HG03442 (cell line): ENCODE results near the gene KCNQ1.

Experiments used
- ATAC-seq: cut with Tn5 transposase; IDR thresholded peaks from one replicate; pipeline ENCODE4 v1.9.1; 2021; ENCODE audit warnings: mild to moderate bottlenecking, moderate library complexity; ENCODE audit not compliant: unreplicated experiment

The KCNQ1 gene

DNA sequence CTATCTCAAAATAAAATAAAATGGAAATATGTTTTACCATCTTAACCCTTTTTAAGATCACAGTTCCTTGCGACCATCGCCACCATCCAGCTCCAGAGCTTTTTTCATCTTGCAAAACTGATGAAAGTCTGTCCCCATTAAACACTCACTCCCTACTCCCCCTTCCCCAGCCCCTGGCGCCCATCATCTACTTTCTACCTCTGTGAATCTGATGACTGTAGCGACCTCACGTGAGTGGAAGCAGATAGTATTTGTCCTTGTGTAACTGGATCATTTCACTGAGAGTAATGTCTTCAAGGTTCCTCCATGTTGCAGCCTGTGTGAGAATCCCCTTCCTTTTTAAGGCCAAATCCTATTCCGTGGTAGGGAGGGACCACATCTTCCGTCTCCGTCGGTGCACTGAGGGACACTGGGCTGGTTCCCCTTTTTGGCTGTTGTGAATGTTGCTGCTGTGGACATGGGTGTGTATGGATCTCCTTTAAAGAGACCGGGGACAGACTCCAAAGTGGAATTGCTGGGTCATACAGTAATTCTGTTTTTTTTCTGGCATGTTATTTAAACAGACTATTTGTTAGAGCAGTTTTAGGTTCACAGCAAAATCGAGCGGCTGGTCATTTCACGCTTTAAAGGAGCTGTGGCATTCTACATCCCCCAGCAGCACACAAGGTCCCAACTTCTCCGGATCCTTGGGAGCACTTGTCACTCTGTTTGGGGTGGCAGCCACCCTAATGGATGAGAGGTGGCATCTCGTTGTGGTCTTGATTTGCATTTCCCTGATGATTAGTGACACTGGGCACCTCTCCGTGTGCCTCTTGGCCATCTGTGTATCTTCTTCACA lies 120.0 kb downstream of the KCNQ1 start:
- ATAC-seq = no peak

DNA sequence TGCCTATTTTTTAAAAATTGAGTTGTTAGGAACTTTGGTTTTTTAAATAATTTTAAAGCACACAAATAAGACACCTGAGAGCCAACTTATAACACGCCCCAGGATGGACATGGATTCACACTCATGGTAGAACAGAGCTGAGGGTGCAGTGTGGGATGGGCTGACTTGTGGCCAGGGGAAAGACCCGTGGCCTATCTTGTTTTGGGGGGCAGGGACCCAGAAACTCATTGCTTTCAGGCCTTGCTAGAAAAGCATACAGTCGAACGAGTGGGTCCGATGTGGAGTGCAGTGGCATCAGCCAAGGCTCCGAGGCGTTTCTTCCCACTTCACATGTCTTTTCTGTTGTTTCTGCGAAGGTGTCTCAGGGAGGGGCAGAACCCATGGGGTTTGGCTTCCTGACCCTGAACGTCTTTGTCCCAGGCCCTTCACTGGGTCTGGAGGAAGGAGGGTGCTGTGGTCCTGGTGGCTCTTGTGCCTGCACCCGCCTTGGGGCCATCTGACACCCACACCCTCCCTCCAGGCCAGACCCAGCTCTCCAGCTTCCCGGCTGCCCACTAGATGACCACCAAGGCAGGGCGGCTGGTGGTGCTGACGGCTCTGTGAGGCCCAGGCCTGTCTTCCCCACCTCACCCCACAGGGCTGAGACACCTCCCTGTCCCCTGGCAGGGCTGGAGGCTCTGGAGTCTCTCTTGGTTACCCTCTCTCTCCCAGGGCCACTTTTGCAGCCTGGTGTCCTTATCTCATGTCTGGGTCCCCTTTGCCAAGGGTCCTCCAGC lies 120.8 kb downstream of the KCNQ1 start:
- ATAC-seq = no peak

DNA sequence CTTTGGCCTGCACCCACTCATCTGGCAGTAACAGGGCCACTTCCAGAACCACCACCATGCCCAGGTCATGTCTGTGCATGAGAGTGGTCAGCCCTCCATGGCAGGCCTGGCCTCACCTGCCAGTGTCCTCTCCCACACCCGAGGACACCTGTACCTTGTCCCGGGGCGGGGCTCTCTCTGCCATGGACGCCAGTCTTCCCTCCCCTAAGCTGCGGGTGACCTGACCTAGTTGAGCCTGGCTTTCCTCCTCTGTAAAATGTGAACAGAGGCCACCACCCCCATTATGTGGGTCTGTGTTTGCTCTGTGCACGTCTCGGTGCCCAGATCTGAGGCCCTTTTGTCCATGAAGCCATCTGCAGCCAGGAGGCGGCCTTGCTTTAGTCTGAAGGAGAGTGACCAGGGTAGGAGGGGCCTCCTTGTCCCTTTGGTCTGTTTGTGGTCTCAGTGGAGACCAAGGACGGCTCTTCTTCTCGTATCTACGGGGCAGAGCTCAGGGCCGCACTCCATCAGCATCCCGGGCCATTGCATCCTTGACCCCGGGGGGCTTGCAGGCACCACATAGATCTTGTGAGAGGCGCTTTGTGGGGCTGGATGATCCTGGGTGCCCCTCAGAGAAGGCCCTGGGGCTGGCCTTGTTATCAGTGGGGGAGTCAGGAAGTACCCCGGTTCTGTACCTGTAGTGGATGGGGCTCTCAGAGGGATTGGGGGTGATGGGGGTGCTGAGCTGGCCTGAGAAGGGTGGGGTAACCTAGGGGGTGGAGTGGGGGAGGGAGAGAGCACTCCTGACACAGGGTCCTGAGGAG lies 121.6 kb downstream of the KCNQ1 start:
- ATAC-seq = no peak

DNA sequence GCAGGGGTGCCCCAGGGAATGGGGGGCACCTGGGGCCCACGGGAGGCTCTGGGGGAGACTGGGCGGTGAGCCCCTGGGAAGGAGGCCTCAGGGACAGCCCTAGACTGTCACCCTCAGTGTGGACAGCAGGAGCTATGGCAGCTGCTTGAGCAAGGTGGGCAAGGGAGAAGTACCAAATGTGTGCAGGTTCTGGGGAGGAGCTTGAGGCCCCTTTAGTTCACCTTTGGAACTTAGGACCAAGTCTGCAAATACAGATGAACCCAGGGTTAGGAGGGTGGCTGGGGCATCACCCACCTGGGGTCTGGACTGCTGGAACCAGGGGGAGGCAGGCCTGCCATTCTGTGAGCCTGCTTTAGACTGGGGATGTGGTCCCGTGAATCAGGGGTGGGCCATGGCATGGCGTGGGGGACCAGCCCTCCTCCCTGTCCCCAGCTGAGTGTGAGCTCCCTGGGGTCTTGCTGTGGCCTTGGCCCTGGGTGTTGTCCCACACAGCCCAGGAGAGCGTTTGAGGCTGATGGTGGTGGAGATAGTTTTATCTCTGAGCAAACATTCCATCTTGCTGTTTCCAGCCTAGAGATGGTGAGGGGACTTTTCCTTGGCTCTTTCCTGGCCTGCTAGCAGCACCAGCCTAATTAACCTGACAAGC lies 122.3 kb downstream of the KCNQ1 start:
- no peak for ATAC-seq

GRCh38 chr11:2569321-2569721 lies 124.5 kb downstream of the KCNQ1 start:
- no peak for ATAC-seq

DNA sequence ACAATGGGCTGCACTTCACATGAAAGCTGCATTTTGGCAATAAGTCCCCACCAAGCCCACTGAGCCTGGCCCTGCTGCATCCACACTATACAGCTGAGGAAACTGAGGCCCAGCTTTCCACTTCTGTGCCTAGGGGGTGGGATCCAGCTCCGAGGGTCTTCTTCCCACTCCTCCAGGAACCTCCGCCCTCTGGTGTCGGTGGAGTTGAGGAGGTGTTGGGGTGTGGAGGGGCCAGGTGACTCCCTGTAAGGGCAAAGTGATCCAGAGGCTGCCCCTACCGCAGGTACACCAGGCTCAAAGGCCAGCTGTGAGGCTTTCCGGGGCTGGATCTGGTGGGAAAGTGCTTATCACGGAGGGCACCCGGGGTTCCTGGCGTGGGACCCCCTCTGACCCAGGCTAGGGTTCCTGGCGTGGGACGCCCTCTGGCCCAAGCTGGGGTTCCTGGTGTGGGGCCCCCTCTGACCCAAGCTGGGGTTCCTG lies 125.0 kb downstream of the KCNQ1 start:
- ATAC-seq = no peak

GRCh38 chr11:2570211-2570811 lies 125.5 kb downstream of the KCNQ1 start:
- no peak for ATAC-seq

DNA sequence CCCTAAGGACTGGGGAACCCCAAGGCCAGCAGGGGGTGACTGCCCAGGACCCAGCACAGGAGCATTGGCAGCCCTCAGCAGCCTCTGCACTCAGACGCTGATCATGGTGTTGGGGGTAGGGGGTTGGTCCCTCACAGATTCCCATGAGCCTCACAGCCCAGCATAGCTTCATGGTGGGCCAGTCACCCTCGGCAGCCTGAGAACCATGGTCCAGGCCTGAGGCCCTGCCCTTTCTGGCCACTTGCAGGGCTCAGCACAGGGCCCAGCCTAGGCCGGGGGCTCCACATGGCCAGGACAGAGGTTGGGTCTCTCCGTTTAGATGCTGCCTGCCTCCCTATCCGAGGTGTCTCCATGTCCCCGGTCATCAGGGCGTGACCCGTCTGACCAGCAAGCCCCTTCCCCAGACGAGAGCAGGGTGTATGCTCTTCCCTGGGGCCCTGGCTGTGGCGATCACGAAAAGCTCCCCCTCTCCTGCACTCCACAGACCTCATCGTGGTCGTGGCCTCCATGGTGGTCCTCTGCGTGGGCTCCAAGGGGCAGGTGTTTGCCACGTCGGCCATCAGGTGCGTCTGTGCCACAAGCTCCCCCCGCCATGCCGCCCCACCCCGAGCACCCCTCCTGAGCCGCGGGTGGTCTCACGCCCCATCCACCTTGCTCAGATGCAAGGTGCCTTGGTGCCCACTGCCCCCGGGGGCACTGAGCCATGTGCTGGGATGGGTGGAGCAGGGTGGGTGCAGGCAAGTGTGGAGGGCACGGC lies 126.2 kb downstream of the KCNQ1 start:
- ATAC-seq = no peak

GRCh38 chr11:2571598-2572281 lies 126.9 kb downstream of the KCNQ1 start:
- ATAC-seq = no peak

GRCh38 chr11:2572491-2573239 lies 127.9 kb downstream of the KCNQ1 start:
- ATAC-seq = no peak

- no peak for ATAC-seq
Measured at GRCh38 chr11:2573240-2574042, 128.6 kb downstream of the KCNQ1 start.

DNA sequence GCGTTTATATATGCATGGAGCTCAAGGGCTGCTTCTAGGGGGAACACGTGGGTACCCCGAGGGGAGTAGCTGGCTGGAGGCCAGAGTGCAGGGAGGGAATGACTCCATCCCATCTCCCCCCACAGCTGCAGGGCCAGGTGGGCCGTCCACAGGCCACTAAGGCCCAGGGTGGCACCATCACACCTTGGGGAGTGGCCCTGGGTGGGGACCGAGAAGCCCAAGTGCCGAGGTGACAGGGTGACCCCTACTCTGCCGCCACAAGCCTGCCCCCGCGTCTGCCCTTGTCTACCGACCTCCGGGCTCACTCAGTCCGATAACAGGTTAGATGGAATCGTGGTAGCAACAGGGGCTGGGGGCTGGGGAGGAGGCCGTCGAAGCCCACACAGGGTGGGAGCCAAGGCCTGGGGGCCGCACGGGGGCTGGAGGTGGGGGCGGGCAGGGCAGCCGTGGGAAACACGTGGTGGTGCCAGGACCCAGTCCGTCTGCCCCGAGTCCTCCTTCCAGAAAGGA lies 129.3 kb downstream of the KCNQ1 start:
- no peak for ATAC-seq

GRCh38 chr11:2574553-2575535 lies 130.0 kb downstream of the KCNQ1 start:
- no peak for ATAC-seq

DNA sequence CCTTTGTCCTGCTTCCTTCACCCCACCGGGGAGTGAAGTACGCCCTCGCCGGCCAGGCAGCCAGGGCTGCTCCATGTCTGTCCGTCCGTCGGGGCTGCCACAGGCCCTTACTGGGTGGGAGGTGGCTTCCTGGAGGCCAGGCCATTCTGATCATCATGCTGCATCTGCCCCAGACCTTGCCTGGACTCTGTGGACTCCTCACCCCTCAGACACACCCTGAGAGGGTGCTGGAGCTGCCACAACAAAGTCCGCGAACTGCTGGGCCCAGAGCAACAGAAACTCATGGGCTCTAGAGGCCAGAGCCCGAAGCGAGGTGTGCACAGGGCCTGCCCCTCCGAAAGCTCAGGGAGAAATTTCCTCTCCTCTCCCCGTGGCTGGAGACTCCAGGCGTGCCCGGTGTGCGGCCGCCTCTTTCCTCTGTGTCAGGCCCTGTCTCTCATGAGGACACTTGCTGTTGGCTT lies 130.8 kb downstream of the KCNQ1 start:
- no peak for ATAC-seq

- no peak for ATAC-seq
Measured at GRCh38 chr11:2576111-2576510, 131.3 kb downstream of the KCNQ1 start.

GRCh38 chr11:2576549-2576948 lies 131.7 kb downstream of the KCNQ1 start:
- no peak for ATAC-seq
